ENCODE measurements around the gene PCDHGB3.
"Not testable (repeated sequence)": the region's sequence is repeated elsewhere in the genome, so short reads cannot be mapped to it uniquely, and the experiment has no call there.

DNA sequence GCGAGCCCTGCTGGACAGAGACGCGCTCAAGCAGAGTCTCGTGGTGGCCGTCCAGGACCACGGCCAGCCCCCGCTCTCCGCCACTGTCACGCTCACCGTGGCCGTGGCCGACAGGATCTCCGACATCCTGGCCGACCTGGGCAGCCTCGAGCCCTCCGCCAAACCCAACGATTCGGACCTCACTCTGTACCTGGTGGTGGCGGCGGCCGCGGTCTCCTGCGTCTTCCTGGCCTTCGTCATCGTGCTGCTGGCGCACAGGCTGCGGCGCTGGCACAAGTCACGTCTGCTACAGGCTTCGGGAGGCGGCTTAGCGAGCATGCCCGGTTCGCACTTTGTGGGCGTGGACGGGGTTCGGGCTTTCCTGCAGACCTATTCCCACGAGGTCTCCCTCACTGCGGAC, 37.5 kb upstream of the PCDHGB3 start:
- TF ChIP-seq, protein P1, sequence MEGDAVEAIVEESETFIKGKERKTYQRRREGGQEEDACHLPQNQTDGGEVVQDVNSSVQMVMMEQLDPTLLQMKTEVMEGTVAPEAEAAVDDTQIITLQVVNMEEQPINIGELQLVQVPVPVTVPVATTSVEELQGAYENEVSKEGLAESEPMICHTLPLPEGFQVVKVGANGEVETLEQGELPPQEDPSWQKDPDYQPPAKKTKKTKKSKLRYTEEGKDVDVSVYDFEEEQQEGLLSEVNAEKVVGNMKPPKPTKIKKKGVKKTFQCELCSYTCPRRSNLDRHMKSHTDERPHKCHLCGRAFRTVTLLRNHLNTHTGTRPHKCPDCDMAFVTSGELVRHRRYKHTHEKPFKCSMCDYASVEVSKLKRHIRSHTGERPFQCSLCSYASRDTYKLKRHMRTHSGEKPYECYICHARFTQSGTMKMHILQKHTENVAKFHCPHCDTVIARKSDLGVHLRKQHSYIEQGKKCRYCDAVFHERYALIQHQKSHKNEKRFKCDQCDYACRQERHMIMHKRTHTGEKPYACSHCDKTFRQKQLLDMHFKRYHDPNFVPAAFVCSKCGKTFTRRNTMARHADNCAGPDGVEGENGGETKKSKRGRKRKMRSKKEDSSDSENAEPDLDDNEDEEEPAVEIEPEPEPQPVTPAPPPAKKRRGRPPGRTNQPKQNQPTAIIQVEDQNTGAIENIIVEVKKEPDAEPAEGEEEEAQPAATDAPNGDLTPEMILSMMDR (IDR thresholded peaks at IDR 0.05): not testable (repeated sequence)
- not testable (repeated sequence) for TF ChIP-seq POLR2AphosphoS5 (IDR thresholded peaks at IDR 0.05; ENCODE audit: low read depth, low read length); SIN3A (IDR thresholded peaks at IDR 0.05; ENCODE audit: borderline replicate concordance, insufficient read depth, low read depth, low read length)
- TF ChIP-seq, protein P2, sequence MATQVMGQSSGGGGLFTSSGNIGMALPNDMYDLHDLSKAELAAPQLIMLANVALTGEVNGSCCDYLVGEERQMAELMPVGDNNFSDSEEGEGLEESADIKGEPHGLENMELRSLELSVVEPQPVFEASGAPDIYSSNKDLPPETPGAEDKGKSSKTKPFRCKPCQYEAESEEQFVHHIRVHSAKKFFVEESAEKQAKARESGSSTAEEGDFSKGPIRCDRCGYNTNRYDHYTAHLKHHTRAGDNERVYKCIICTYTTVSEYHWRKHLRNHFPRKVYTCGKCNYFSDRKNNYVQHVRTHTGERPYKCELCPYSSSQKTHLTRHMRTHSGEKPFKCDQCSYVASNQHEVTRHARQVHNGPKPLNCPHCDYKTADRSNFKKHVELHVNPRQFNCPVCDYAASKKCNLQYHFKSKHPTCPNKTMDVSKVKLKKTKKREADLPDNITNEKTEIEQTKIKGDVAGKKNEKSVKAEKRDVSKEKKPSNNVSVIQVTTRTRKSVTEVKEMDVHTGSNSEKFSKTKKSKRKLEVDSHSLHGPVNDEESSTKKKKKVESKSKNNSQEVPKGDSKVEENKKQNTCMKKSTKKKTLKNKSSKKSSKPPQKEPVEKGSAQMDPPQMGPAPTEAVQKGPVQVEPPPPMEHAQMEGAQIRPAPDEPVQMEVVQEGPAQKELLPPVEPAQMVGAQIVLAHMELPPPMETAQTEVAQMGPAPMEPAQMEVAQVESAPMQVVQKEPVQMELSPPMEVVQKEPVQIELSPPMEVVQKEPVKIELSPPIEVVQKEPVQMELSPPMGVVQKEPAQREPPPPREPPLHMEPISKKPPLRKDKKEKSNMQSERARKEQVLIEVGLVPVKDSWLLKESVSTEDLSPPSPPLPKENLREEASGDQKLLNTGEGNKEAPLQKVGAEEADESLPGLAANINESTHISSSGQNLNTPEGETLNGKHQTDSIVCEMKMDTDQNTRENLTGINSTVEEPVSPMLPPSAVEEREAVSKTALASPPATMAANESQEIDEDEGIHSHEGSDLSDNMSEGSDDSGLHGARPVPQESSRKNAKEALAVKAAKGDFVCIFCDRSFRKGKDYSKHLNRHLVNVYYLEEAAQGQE (IDR thresholded peaks at IDR 0.05; ENCODE audit: insufficient read depth in 1 of 2, low read depth in 2 of 2, low read length in 1 of 2): not testable (repeated sequence)
